T-helper 2 cell (primary cell): Measurements from ENCODE around the gene BHLHE40.
A peak's percentile ranks its signal among the peaks of the same experiment; 100 is the strongest.
"Not testable (repeated sequence)": the region's sequence is repeated elsewhere in the genome, so short reads cannot be mapped to it uniquely, and the experiment has no call there.

Source experiments
- DNase-seq, 5 experiments: peaks; one replicate each; pipeline versions ENCODE4 v3.0.0 to v3.0.0-alpha.2; 2012 to 2022
- total RNA-seq, 2 donors: gene quantifications; one replicate each; lab custom pipeline; 2026; lab: John Stamatoyannopoulos, UW

Gene BHLHE40
- total RNA-seq: 57.6 to 285 reads per million in 2 donors

DNA sequence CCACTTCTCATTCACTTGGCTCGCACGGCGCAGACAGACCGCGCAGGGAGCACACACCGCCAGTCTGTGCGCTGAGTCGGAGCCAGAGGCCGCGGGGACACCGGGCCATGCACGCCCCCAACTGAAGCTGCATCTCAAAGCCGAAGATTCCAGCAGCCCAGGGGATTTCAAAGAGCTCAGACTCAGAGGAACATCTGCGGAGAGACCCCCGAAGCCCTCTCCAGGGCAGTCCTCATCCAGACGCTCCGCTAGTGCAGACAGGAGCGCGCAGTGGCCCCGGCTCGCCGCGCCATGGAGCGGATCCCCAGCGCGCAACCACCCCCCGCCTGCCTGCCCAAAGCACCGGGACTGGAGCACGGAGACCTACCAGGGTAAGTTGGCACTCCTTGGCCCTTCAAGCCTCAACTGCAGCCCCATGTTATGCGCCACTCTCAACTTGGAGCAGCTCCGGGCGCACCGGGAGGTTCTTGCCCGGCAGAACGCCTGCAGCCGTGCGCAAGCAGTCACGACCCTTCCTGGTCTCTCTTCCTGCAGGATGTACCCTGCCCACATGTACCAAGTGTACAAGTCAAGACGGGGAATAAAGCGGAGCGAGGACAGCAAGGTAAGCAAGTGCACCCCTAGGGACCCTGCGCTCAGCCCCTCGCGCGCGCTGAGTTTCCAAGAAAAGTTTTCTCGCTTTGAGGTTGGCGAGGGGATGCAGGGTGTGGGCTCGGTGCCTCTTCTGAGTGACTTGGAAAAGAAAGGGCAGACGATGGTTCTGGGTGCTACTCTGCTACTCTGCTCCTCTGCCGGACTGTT is at the start of gene BHLHE40:
TSS of gene BHLHE40 (plus strand) at position 10 of the 801 bp plus-strand sequence. CDS start at position 292, 282 bp downstream.
- DNase-seq: peak in 1 of 5 experiments; percentile 55

DNA sequence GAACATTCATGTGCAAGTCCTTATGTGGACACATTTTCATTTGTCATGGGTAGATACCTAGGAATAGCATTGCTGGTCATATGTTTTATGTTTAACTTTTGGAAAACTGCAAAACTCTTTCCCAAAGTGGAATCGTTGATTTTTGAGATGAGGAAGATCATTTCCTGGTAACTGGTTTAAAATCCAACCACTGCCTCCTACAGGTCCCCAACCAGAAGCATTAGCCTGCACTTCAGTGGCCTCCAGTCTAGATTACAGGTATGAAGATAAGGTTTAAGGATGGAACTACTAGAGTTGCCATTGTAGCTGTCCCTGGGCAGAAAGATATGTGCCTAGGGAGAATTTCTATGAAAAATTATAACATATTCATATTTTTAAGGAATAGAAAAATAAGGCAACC is 48.7 kb upstream of the BHLHE40 start:
- DNase-seq: no peak

DNA sequence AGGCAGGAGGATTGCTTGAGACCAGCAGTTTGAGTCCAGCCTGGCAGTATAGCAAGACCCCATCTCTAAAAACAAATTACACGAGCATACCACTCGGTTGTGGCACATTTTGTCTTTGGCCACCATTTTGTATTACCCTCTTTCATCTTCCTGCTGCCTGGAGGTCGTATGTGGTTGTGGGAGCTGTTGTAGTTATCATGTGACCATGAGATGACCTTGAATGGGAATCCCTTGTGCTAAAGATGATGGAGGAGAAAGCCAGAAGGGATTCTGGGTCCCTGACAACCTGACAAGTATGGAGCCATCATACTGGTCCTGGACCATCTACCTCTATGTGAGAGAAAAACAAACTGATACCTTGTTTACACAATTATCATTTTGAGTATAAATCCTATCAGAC is 45.2 kb upstream of the BHLHE40 start:
- DNase-seq: no peak

- DNase-seq: peak in 1 of 5 experiments; percentile 44
These were observed 43.9 kb upstream of the BHLHE40 start for GRCh38 chr3:4935347-4935746.

GRCh38 chr3:4936982-4937614 is 42.1 kb upstream of the BHLHE40 start:
- DNase-seq: no peak

- no peak for DNase-seq
These were observed 40.8 kb upstream of the BHLHE40 start for GRCh38 chr3:4938281-4938982.

GRCh38 chr3:4939276-4939675 is 40.0 kb upstream of the BHLHE40 start:
- no peak for DNase-seq

- no peak for DNase-seq
These were observed 38.3 kb upstream of the BHLHE40 start for GRCh38 chr3:4940985-4941384.

GRCh38 chr3:4943549-4943948 is 35.7 kb upstream of the BHLHE40 start:
- DNase-seq: no peak

GRCh38 chr3:4945324-4945723 is 33.9 kb upstream of the BHLHE40 start:
- no peak for DNase-seq

GRCh38 chr3:4947028-4947427 is 32.2 kb upstream of the BHLHE40 start:
- DNase-seq: no peak

DNA sequence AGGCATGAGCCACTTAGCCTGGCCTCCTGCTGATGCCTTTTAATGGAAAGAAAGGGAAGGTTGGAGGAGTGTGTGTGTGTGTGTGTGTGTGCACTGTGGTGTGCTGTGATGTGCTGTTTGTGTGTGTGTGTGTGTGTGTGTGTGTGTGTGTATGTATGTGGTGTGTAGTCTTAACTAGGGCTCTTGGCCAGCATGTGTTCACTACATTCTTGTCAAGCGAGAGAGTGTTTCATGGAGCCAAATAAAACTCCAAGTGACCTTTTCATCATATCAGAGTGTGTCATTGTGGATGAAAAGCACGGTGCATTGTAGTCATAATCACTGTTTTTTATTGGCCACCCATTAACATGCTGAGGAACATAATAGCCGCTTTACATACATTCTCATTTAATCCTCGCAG is 30.8 kb upstream of the BHLHE40 start:
- no peak for DNase-seq

DNA sequence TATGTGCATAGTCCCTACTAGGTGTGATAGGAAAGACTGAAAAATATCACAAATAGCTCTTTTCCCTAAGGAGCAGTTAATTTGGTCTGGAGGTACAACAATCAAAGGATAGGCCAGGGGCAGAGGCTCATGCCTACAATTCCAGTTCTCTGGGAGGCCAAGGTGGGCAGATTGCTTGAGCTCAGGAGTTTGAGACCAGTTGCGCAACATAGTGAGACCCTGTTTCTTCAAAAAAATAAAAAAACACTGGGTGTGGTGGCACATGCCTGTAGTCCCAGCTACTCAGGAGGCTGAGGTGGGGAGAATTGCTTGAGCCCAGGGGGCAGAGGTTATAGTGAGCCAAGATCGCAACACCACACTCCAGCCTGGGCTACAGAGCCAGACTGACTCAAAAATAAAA is 30.2 kb upstream of the BHLHE40 start:
- no peak for DNase-seq

DNA sequence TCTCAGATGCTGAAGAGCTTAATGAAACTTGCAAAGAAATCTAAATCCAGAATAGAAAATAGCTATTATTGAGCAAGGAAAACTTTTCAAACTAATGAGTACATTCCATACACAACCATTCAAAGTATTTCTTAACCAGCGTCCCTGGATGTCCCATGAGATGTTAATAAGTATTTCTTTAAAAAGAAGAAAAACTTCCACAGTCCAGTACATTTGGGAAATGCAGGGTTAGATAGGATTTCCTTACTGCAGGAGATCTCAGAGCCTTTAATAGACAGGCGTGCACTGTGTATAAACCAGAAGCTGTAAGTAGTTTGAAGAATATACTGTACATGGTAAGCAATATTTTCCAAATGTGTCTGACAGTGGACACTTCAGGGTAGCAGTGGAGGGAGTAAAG is 29.6 kb upstream of the BHLHE40 start:
- no peak for DNase-seq

- DNase-seq: no peak
These were observed 28.9 kb upstream of the BHLHE40 start for GRCh38 chr3:4950351-4950784.

GRCh38 chr3:4950948-4951347 is 28.3 kb upstream of the BHLHE40 start:
- DNase-seq: no peak

- DNase-seq: no peak
These were observed 26.1 kb upstream of the BHLHE40 start for GRCh38 chr3:4953119-4953518.

GRCh38 chr3:4954256-4955000 is 24.8 kb upstream of the BHLHE40 start:
- DNase-seq: no peak

- DNase-seq: no peak
These were observed 23.1 kb upstream of the BHLHE40 start for GRCh38 chr3:4956099-4956498.

- DNase-seq: no peak
These were observed 22.5 kb upstream of the BHLHE40 start for GRCh38 chr3:4956738-4957137.

- no peak for DNase-seq
These were observed 21.3 kb upstream of the BHLHE40 start for GRCh38 chr3:4957978-4958377.

GRCh38 chr3:4959180-4959579 is 20.1 kb upstream of the BHLHE40 start:
- DNase-seq: no peak

DNA sequence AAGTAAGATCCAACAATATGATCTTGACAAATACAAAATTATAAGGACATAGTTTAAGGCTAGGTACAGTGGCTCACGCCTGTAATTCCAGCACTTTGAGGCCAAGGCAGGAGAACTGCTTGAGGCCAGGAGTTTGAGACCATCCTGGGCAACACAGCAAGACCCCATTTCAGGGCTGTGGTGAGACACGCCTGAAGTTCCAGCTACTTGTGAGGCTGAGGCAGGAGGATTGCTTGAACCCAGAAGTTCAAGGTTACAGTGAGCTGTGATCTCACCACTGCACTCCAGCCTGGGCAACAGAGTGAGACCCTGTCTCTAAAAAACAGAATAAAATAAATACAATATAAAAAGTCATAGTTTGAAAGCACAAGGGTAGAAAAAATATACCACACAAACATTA is 17.4 kb upstream of the BHLHE40 start:
- not testable (repeated sequence) for DNase-seq
